Measurements from ENCODE around the gene LAG3. TPM values are rescaled to one million over a fixed set of nuclear protein-coding genes. Genes with fewer than 3 reads are reported as not detected.
A peak's percentile ranks its signal among the peaks of the same experiment; 100 is the strongest.

Gene LAG3
- total RNA-seq, 1 experiment from 2014 or later = 2.2 TPM

DNA sequence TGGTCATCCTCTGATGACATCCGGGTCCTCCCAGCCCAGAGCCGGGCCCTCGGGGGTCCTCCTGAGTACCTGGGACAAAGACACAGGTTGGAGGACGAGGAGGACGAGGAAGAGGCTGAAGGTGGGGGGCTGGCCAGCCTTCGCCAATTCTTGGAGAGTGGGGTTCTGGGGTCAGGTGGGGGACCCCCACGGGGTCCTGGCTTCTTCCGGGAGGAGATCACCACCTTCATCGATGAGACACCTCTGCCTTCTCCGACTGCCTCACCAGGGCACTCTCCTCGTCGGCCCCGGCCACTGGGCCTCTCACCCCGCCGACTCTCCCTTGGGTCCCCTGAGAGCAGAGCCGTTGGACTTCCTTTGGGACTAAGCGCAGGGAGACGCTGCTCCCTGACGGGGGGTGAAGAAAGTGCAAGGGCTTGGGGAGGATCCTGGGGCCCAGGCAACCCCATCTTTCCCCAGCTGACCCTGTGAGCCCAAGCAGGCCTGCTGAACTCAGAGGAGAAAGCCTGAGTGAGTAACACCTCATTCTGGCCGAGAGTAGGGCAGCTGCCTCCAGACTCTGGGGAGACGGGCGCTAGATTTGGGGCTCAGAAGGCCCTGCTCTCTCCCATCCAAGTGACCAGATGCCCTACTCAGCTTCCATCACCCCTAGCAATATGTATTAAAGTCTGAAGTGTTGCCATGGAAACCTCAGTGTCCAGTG, 54.6 kb downstream of the LAG3 start:
- TF ChIP-seq, protein P1, sequence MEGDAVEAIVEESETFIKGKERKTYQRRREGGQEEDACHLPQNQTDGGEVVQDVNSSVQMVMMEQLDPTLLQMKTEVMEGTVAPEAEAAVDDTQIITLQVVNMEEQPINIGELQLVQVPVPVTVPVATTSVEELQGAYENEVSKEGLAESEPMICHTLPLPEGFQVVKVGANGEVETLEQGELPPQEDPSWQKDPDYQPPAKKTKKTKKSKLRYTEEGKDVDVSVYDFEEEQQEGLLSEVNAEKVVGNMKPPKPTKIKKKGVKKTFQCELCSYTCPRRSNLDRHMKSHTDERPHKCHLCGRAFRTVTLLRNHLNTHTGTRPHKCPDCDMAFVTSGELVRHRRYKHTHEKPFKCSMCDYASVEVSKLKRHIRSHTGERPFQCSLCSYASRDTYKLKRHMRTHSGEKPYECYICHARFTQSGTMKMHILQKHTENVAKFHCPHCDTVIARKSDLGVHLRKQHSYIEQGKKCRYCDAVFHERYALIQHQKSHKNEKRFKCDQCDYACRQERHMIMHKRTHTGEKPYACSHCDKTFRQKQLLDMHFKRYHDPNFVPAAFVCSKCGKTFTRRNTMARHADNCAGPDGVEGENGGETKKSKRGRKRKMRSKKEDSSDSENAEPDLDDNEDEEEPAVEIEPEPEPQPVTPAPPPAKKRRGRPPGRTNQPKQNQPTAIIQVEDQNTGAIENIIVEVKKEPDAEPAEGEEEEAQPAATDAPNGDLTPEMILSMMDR (conservative IDR thresholded peaks at IDR 0.05) = no peak
- no peak overlapping the region for H3K9ac ChIP-seq (ENCODE audit: extremely low read depth, insufficient read length, low read length)
- peaks cover 34% of the 10 kb centered on the region for H3K27me3 Mint-ChIP-seq (ENCODE audit: low read depth)

More for the DNA sequence above, 54.6 kb downstream of the LAG3 start:
- no peak overlapping the region for H3K23ac ChIP-seq (ENCODE audit: insufficient read length, low read depth, low read length)
- H3K4me1 Mint-ChIP-seq = peaks cover 43 to 60% of the 10 kb centered on the region in 2 experiments
- H3K27ac ChIP-seq (ENCODE audit: insufficient read length, low read depth, low read length) = no peak overlapping the region
- peaks cover 3% of the 10 kb centered on the region; the same call in 1 of the 2 replicates for H3K4me1 ChIP-seq (ENCODE audit: insufficient read depth, low read length)
- no CpG with 5 or more reads among the region's 22 CpGs for WGBS (ENCODE audit: extremely low coverage, insufficient read length, low lambda C conversion rate)
- no peak overlapping the region for H3K56ac ChIP-seq (ENCODE audit: insufficient read length, low read depth, low read length)
- H2BK5ac ChIP-seq (ENCODE audit: insufficient read length, low read length) = no peak overlapping the region
- no peak overlapping the region for H2AFZ ChIP-seq (ENCODE audit: low read length)
- peak overlapping the region; percentile 80 for H3K4me2 ChIP-seq (ENCODE audit: insufficient read depth, insufficient read length, low read length)
- peak overlapping the region; percentile 66 to 98 (median 68); a peak in 6 of 7 replicates for H3K27ac Mint-ChIP-seq
- H3K23me2 ChIP-seq (ENCODE audit: insufficient read length, low read depth, low read length, poor library complexity, severe bottlenecking) = peaks cover 17% of the 10 kb centered on the region
- H3K79me2 ChIP-seq (ENCODE audit: insufficient read depth, low read length) = peaks cover 2% of the 10 kb centered on the region; the same call in 1 of the 2 replicates
- peaks cover 6% of the 10 kb centered on the region for H4K20me1 ChIP-seq (ENCODE audit: control insufficient read depth, insufficient read depth, insufficient read length)
- no peak overlapping the region for H2AK5ac ChIP-seq (ENCODE audit: insufficient read length, low read length)
- H3K36me3 Mint-ChIP-seq (ENCODE audit: insufficient read depth in 1 of 3, low read depth in 3 of 3) = peaks cover 24 to 30% (median 29%) of the 10 kb centered on the region in 3 experiments
- no peak overlapping the region for H2BK12ac ChIP-seq (ENCODE audit: insufficient read length, low read depth, low read length)
- H3K27me3 ChIP-seq (ENCODE audit: insufficient read depth, low read length) = no peaks in the 10 kb centered on the region; the same call in 1 of the 2 replicates
- H4K5ac ChIP-seq (ENCODE audit: insufficient read length, low read depth, low read length) = no peak overlapping the region
- no peak overlapping the region for H2BK15ac ChIP-seq (ENCODE audit: low read depth, low read length)
- H3T11ph ChIP-seq (ENCODE audit: low read length) = no peak overlapping the region
- H3K9me3 Mint-ChIP-seq = no peaks in the 10 kb centered on the region
- no peak overlapping the region for H3K18ac ChIP-seq (ENCODE audit: insufficient read length, low read depth, low read length)
- no peak overlapping the region for H2BK120ac ChIP-seq (ENCODE audit: low read depth, low read length, poor library complexity, severe bottlenecking)
- H3K79me1 ChIP-seq (ENCODE audit: insufficient read depth, low read depth, low read length, poor library complexity, severe bottlenecking) = no peaks in the 10 kb centered on the region
- no peak overlapping the region for H2BK20ac ChIP-seq (ENCODE audit: low read depth, low read length, poor library complexity, severe bottlenecking)
- H4K8ac ChIP-seq (replicated peaks; ENCODE audit: insufficient read length, low read depth, low read length) = no peak overlapping the region
- no peak overlapping the region for H3K4ac ChIP-seq (ENCODE audit: low read depth, low read length)
- no peak overlapping the region for H4K91ac ChIP-seq (ENCODE audit: insufficient read length, low read depth, low read length)
- no peak for DNase-seq
- H3K14ac ChIP-seq (ENCODE audit: insufficient read depth, low read length) = no peak overlapping the region
- H3K9me3 ChIP-seq (ENCODE audit: control insufficient read depth, low read depth, low read length) = no peaks in the 10 kb centered on the region
- H3K4me3 Mint-ChIP-seq = peak overlapping the region; percentile 59 to 79
